KMS-11 (cell line): ENCODE data around the gene COX5B.

Experiments
- H2AFZ ChIP-seq: fragments of 200-600 bp; sonication (generic); 2 replicates; pipeline ENCODE4 v1.6.1; 2016; ENCODE audit warnings: antibody characterized with exemption, mixed run types, low read depth
- H3K27ac ChIP-seq: fragments of 200-600 bp; sonication (generic); 2 replicates; pipeline ENCODE4 v1.6.1; 2016; ENCODE audit warnings: mild to moderate bottlenecking, mixed run types
- H3K27me3 ChIP-seq: fragments of 200-600 bp; sonication (generic); 2 replicates; pipeline ENCODE4 v1.6.1; 2017; ENCODE audit warnings: mild to moderate bottlenecking, low read depth, mixed run types, moderate library complexity; ENCODE audit not compliant: insufficient read depth
- H3K36me3 ChIP-seq: fragments of 200-600 bp; sonication (generic); 2 replicates; pipeline ENCODE4 v1.6.1; 2017; ENCODE audit warnings: mild to moderate bottlenecking, mixed run types; ENCODE audit not compliant: insufficient read depth
- H3K4me1 ChIP-seq: fragments of 200-600 bp; sonication (generic); 2 replicates; pipeline ENCODE4 v1.6.1; 2016; ENCODE audit warnings: mild to moderate bottlenecking, low read depth, mixed run types; ENCODE audit not compliant: poor library complexity, severe bottlenecking
- H3K4me2 ChIP-seq: fragments of 200-600 bp; sonication (generic); 2 replicates; pipeline ENCODE4 v1.7.0; 2016; ENCODE audit warnings: mild to moderate bottlenecking, mixed run types
- H3K4me3 ChIP-seq: fragments of 200-600 bp; sonication (generic); IDR thresholded peaks from 2 replicates; pipeline ENCODE4 v1.6.1; 2017; ENCODE audit warnings: low read depth, low read length, mixed read lengths; ENCODE audit not compliant: insufficient read depth
- H3K79me2 ChIP-seq: fragments of 200-600 bp; sonication (generic); 2 replicates; pipeline ENCODE4 v1.6.1; 2016; ENCODE audit warnings: low read depth, mixed run types; ENCODE audit not compliant: insufficient read depth
- H3K9ac ChIP-seq: fragments of 200-600 bp; sonication (generic); 2 replicates; pipeline ENCODE4 v1.6.1; 2016; ENCODE audit warnings: mild to moderate bottlenecking, mixed run types
- H4K20me1 ChIP-seq: fragments of 200-600 bp; sonication (generic); 2 replicates; pipeline ENCODE4 v1.6.1; 2016; ENCODE audit warnings: mild to moderate bottlenecking, mixed run types; ENCODE audit not compliant: insufficient read depth
- TF ChIP-seq, protein P1 (sequence below): fragments of 200-600 bp; sonication (generic); conservative IDR thresholded peaks from 2 replicates; pipeline ENCODE4 v1.6.1; 2017; ENCODE audit warnings: low read depth, mild to moderate bottlenecking, antibody characterized with exemption, low read length, moderate library complexity, mixed read lengths

Gene COX5B

GRCh38 chr2:97673182-97673914 is 27.5 kb downstream of the COX5B start:
- H2AFZ ChIP-seq: no peak overlapping the region
- TF ChIP-seq, protein P1, sequence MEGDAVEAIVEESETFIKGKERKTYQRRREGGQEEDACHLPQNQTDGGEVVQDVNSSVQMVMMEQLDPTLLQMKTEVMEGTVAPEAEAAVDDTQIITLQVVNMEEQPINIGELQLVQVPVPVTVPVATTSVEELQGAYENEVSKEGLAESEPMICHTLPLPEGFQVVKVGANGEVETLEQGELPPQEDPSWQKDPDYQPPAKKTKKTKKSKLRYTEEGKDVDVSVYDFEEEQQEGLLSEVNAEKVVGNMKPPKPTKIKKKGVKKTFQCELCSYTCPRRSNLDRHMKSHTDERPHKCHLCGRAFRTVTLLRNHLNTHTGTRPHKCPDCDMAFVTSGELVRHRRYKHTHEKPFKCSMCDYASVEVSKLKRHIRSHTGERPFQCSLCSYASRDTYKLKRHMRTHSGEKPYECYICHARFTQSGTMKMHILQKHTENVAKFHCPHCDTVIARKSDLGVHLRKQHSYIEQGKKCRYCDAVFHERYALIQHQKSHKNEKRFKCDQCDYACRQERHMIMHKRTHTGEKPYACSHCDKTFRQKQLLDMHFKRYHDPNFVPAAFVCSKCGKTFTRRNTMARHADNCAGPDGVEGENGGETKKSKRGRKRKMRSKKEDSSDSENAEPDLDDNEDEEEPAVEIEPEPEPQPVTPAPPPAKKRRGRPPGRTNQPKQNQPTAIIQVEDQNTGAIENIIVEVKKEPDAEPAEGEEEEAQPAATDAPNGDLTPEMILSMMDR: no peak

DNA sequence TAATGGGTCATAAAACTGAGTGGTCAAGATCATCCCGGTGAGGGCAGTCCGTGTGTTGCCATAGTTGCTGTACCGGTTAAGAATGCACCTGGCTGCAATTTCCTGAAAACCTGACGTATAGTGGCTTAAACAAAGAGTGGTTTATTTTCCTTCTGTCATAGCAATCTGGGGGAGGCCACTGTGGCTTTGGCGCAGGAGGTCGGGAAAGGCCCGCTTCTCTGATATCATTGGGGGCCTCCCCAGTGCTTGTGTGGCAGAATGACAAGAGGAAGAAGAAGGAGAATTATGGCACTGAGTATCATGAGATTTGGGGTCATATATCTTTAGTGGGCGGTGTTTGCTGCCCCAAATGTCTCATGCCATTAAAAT is 28.0 kb downstream of the COX5B start:
- Histone ChIP-seq H3K36me3 (no peaks in the 10 kb centered on the region), H4K20me1 (no peaks in the 10 kb centered on the region), H3K27me3 (no peaks in the 10 kb centered on the region), H3K79me2 (no peaks in the 10 kb centered on the region), H3K4me3 (no peak overlapping the region), H2AFZ (no peak overlapping the region), H3K27ac (no peak overlapping the region), H3K9ac (no peak overlapping the region), H3K4me1 (no peaks in the 10 kb centered on the region), H3K4me2 (no peak overlapping the region)
- TF ChIP-seq, protein P1: no peak

More at GRCh38 chr2:97673182-97673914, 27.5 kb downstream of the COX5B start:
- Histone ChIP-seq H3K79me2 (no peaks in the 10 kb centered on the region), H3K4me2 (no peak overlapping the region), H4K20me1 (no peaks in the 10 kb centered on the region), H3K27me3 (no peaks in the 10 kb centered on the region), H3K27ac (no peak overlapping the region), H3K4me1 (no peaks in the 10 kb centered on the region), H3K9ac (no peak overlapping the region), H3K4me3 (no peak overlapping the region), H3K36me3 (no peaks in the 10 kb centered on the region)

GRCh38 chr2:97675430-97676113 is 29.7 kb downstream of the COX5B start:
- no peak overlapping the region for H2AFZ ChIP-seq
- H3K36me3 ChIP-seq: no peaks in the 10 kb centered on the region
- TF ChIP-seq, protein P1: no peak
- H3K4me1 ChIP-seq: no peaks in the 10 kb centered on the region
- H3K27me3 ChIP-seq: no peaks in the 10 kb centered on the region
- no peak overlapping the region for H3K4me2 ChIP-seq
- no peaks in the 10 kb centered on the region for H3K79me2 ChIP-seq
- H3K4me3 ChIP-seq: no peak overlapping the region
- H3K27ac ChIP-seq: no peak overlapping the region
- no peaks in the 10 kb centered on the region for H4K20me1 ChIP-seq
- no peak overlapping the region for H3K9ac ChIP-seq

- TF ChIP-seq, protein P1: no peak
- H3K27me3 ChIP-seq: no peaks in the 10 kb centered on the region
- no peak overlapping the region for H3K9ac ChIP-seq
These were observed 30.8 kb downstream of the COX5B start for GRCh38 chr2:97676620-97677019.

More at GRCh38 chr2:97676620-97677019, 30.8 kb downstream of the COX5B start:
- no peak overlapping the region for H3K27ac ChIP-seq
- H3K4me1 ChIP-seq: no peaks in the 10 kb centered on the region
- no peaks in the 10 kb centered on the region for H3K79me2 ChIP-seq
- no peaks in the 10 kb centered on the region for H4K20me1 ChIP-seq
- H3K36me3 ChIP-seq: no peaks in the 10 kb centered on the region
- H3K4me3 ChIP-seq: no peak overlapping the region
- no peak overlapping the region for H3K4me2 ChIP-seq
- no peak overlapping the region for H2AFZ ChIP-seq
